HK-2 (cell line): Measurements from ENCODE around the gene C12orf60.
A peak's percentile ranks its signal among the peaks of the same experiment; 100 is the strongest.

Source experiments
- DNase-seq: peaks from one replicate; pipeline ENCODE4 v3.0.0-alpha.2; 2018; ENCODE audit not compliant: unreplicated experiment

The C12orf60 gene

GRCh38 chr12:14777271-14777670, 26.2 kb upstream of the C12orf60 start:
- DNase-seq, result no peak

- no peak for DNase-seq
These were observed 23.6 kb upstream of the C12orf60 start for GRCh38 chr12:14779834-14780233.

GRCh38 chr12:14780859-14781258, 22.6 kb upstream of the C12orf60 start:
- no peak for DNase-seq

- no peak for DNase-seq
These were observed 21.9 kb upstream of the C12orf60 start for GRCh38 chr12:14781563-14781962.

GRCh38 chr12:14782756-14783155, 20.7 kb upstream of the C12orf60 start:
- no peak for DNase-seq

GRCh38 chr12:14784471-14784870, 19.0 kb upstream of the C12orf60 start:
- no peak for DNase-seq

GRCh38 chr12:14785568-14785967, 17.9 kb upstream of the C12orf60 start:
- no peak for DNase-seq

GRCh38 chr12:14795028-14795448, 8.4 kb upstream of the C12orf60 start:
- DNase-seq, result no peak

GRCh38 chr12:14802247-14802646, 1.2 kb upstream of the C12orf60 start:
- no peak for DNase-seq

GRCh38 chr12:14802721-14803010, 804 bp upstream of the C12orf60 start:
- DNase-seq, result no peak

GRCh38 chr12:14803830-14804160, 325 bp downstream of the C12orf60 start:
- no peak for DNase-seq

- DNase-seq, result no peak
These were observed 6.9 kb downstream of the C12orf60 start for GRCh38 chr12:14810167-14810952.

- DNase-seq, result peak; percentile 26
These were observed 7.5 kb downstream of the C12orf60 start for GRCh38 chr12:14810953-14811483.

GRCh38 chr12:14811486-14811885, 8.0 kb downstream of the C12orf60 start:
- DNase-seq, result no peak

GRCh38 chr12:14814014-14814413, 10.5 kb downstream of the C12orf60 start, which contains the start of gene SMCO3:
TSS of gene SMCO3 (minus strand) at chr12:14814182. CDS start at chr12:14806680, 7,502 bp downstream.
- no peak for DNase-seq

GRCh38 chr12:14824012-14824634, 20.7 kb downstream of the C12orf60 start:
- no peak for DNase-seq

GRCh38 chr12:14825256-14825655, 21.8 kb downstream of the C12orf60 start:
- DNase-seq, result no peak

GRCh38 chr12:14826491-14826890, 23.0 kb downstream of the C12orf60 start:
- no peak for DNase-seq

GRCh38 chr12:14827043-14827442, 23.6 kb downstream of the C12orf60 start:
- no peak for DNase-seq

GRCh38 chr12:14828892-14829291, 25.4 kb downstream of the C12orf60 start:
- DNase-seq, result no peak

- DNase-seq, result no peak
These were observed 29.9 kb downstream of the C12orf60 start for GRCh38 chr12:14833336-14833735.

- no peak for DNase-seq
These were observed 30.5 kb downstream of the C12orf60 start for GRCh38 chr12:14833952-14834351.

- DNase-seq, result no peak
These were observed 31.0 kb downstream of the C12orf60 start for GRCh38 chr12:14834509-14834908.
